ENCODE data around the gene ZNF268.

ZNF268 gene

DNA sequence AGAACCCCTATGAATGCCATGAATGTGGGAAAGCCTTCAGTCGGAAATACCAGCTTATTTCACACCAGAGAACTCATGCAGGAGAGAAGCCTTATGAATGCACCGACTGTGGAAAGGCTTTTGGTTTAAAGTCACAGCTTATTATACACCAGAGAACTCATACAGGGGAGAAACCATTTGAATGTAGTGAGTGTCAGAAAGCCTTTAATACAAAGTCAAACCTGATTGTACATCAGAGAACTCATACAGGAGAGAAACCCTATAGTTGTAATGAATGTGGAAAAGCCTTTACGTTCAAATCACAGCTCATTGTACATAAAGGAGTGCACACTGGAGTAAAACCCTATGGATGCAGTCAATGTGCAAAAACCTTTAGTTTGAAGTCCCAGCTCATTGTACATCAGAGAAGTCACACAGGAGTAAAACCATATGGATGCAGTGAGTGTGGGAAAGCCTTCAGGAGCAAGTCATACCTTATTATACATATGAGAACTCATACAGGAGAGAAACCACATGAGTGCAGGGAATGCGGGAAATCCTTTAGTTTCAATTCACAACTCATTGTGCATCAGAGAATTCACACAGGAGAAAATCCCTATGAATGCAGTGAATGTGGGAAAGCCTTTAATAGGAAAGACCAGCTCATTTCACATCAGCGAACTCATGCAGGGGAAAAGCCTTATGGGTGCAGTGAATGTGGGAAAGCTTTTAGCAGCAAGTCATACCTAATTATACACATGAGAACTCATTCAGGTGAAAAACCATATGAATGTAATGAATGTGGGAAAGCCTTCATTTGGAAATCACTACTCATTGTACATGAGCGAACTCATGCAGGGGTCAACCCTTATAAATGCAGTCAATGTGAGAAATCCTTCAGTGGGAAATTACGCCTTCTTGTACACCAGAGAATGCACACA is 22.3 kb downstream of the ZNF268 start:
- Histone ChIP-seq H4K12ac (ENCODE audit: low read depth, low read length) (no peak overlapping the region), H3K4me2 (ENCODE audit: low read length) (no peak overlapping the region), H3K14ac (ENCODE audit: low read length) (no peak overlapping the region), H3K79me1 (ENCODE audit: low read length) (no peaks in the 10 kb centered on the region), H4K91ac (ENCODE audit: low read depth, low read length) (no peak overlapping the region), H3K79me2 (ENCODE audit: control insufficient read depth, insufficient read depth, low read length, poor library complexity) (no peaks in the 10 kb centered on the region), H2BK120ac (ENCODE audit: insufficient read depth, low read length, poor library complexity) (no peak overlapping the region), H2AFZ (ENCODE audit: insufficient read depth, low read length, poor library complexity) (no peak overlapping the region), H2BK12ac (ENCODE audit: low read length) (no peak overlapping the region), H2BK5ac (ENCODE audit: low read depth, low read length, poor library complexity) (no peak overlapping the region), H3K4me1 (ENCODE audit: control insufficient read depth in 1 of 2, insufficient read depth in 2 of 2, low read length in 2 of 2) (no peaks in the 10 kb centered on the region), H3K9ac (ENCODE audit: low read length) (no peak overlapping the region), H3K36me3 (ENCODE audit: control insufficient read depth in 1 of 2, insufficient read depth in 2 of 2, low read length in 2 of 2) (peaks cover 0 to 13% of the 10 kb centered on the region in 2 experiments), H3K18ac (ENCODE audit: low read length) (no peak overlapping the region), H3K4me3 (ENCODE audit: low read depth, low read length) (no peak overlapping the region), H2AK5ac (ENCODE audit: low read length) (no peak overlapping the region), H3K23ac (ENCODE audit: low read length) (no peak overlapping the region), H3K27me3 (ENCODE audit: insufficient read depth, low read length) (no peaks in the 10 kb centered on the region), H3K9me3 (ENCODE audit: insufficient read depth, low read depth, low read length) (peaks cover 16% of the 10 kb centered on the region), H3K4ac (ENCODE audit: low read depth, low read length) (no peak overlapping the region), H3K27ac (ENCODE audit: low read depth, low read length) (no peak overlapping the region), H4K8ac (ENCODE audit: low read depth, low read length) (no peak overlapping the region)
- WGBS (ENCODE audit: extremely low coverage, insufficient coverage, insufficient read length), result no CpG with 5 or more reads among the region's 7 CpGs
- no peak for DNase-seq

DNA sequence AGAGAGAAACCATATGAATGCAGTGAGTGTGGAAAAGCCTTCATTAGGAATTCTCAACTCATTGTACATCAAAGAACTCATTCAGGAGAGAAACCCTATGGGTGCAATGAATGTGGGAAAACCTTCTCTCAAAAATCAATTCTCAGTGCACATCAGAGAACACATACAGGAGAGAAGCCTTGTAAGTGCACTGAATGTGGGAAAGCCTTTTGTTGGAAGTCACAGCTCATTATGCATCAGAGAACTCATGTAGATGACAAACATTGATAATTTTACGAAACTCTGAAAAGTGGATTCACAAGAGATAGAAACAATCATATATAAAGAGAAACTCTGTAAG is 22.9 kb downstream of the ZNF268 start:
- H3K4me3 ChIP-seq (ENCODE audit: low read depth, low read length), result no peak overlapping the region
- H2BK120ac ChIP-seq (ENCODE audit: insufficient read depth, low read length, poor library complexity), result no peak overlapping the region
- WGBS (ENCODE audit: extremely low coverage, insufficient coverage, insufficient read length), result no CpG with 5 or more reads among the region's 1 CpG
- no peak overlapping the region for H3K27ac ChIP-seq (ENCODE audit: low read depth, low read length)
- no peak overlapping the region for H3K4ac ChIP-seq (ENCODE audit: low read depth, low read length)
- H3K4me2 ChIP-seq (ENCODE audit: low read length), result no peak overlapping the region
- H2BK12ac ChIP-seq (ENCODE audit: low read length), result no peak overlapping the region
- H4K12ac ChIP-seq (ENCODE audit: low read depth, low read length), result no peak overlapping the region
- no peak overlapping the region for H4K91ac ChIP-seq (ENCODE audit: low read depth, low read length)
- H3K79me1 ChIP-seq (ENCODE audit: low read length), result no peaks in the 10 kb centered on the region
- H3K79me2 ChIP-seq (ENCODE audit: control insufficient read depth, insufficient read depth, low read length, poor library complexity), result no peaks in the 10 kb centered on the region
- no peak overlapping the region for H2BK5ac ChIP-seq (ENCODE audit: low read depth, low read length, poor library complexity)
- no peaks in the 10 kb centered on the region for H3K27me3 ChIP-seq (ENCODE audit: insufficient read depth, low read length)
- H3K4me1 ChIP-seq (ENCODE audit: control insufficient read depth in 1 of 2, insufficient read depth in 2 of 2, low read length in 2 of 2), result no peaks in the 10 kb centered on the region
- H3K14ac ChIP-seq (ENCODE audit: low read length), result no peak overlapping the region
- no peak overlapping the region for H2AFZ ChIP-seq (ENCODE audit: insufficient read depth, low read length, poor library complexity)
- no peak overlapping the region for H3K18ac ChIP-seq (ENCODE audit: low read length)
- H4K8ac ChIP-seq (ENCODE audit: low read depth, low read length), result no peak overlapping the region
- peaks cover 16% of the 10 kb centered on the region for H3K9me3 ChIP-seq (ENCODE audit: insufficient read depth, low read depth, low read length)
- peaks cover 0 to 13% of the 10 kb centered on the region in 2 experiments for H3K36me3 ChIP-seq (ENCODE audit: control insufficient read depth in 1 of 2, insufficient read depth in 2 of 2, low read length in 2 of 2)
- H2AK5ac ChIP-seq (ENCODE audit: low read length), result no peak overlapping the region
- H3K9ac ChIP-seq (ENCODE audit: low read length), result no peak overlapping the region
- H3K23ac ChIP-seq (ENCODE audit: low read length), result no peak overlapping the region
- DNase-seq, result no peak

DNA sequence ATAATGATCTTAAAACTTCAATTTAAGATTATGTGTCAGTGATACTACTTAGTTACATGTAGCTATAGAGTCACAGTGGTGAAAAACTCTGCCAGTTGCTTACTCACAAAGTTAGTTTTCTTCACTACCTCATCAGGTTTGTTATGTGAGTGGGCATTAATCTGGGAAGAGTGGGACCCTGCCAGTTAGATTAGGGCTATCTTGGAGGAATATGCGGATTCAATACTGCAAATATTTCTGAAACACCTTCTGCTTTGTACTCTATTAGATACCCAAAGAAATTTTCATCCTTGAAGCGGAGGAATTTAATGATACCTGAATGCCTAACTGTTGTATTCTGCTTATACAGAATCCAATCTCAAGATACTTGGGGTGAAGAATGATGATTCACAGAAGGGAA is 25.1 kb downstream of the ZNF268 start:
- no peak overlapping the region for H3K4me2 ChIP-seq (ENCODE audit: low read length)
- no peak overlapping the region for H3K27ac ChIP-seq (ENCODE audit: low read depth, low read length)
- no peak overlapping the region for H2BK120ac ChIP-seq (ENCODE audit: insufficient read depth, low read length, poor library complexity)
- no peak overlapping the region for H2BK12ac ChIP-seq (ENCODE audit: low read length)
- H4K12ac ChIP-seq (ENCODE audit: low read depth, low read length), result no peak overlapping the region
- no CpG with 5 or more reads among the region's 2 CpGs for WGBS (ENCODE audit: extremely low coverage, insufficient coverage, insufficient read length)
- no peak overlapping the region for H2AFZ ChIP-seq (ENCODE audit: insufficient read depth, low read length, poor library complexity)
- no peak overlapping the region for H3K14ac ChIP-seq (ENCODE audit: low read length)
- no peak overlapping the region for H3K18ac ChIP-seq (ENCODE audit: low read length)
- no peak overlapping the region for H4K91ac ChIP-seq (ENCODE audit: low read depth, low read length)
- H3K9ac ChIP-seq (ENCODE audit: low read length), result no peak overlapping the region
- no peaks in the 10 kb centered on the region for H3K79me1 ChIP-seq (ENCODE audit: low read length)
- H3K4me1 ChIP-seq (ENCODE audit: control insufficient read depth in 1 of 2, insufficient read depth in 2 of 2, low read length in 2 of 2), result no peaks in the 10 kb centered on the region
- H2AK5ac ChIP-seq (ENCODE audit: low read length), result no peak overlapping the region
- no peak overlapping the region for H3K4ac ChIP-seq (ENCODE audit: low read depth, low read length)
- no peak overlapping the region for H4K8ac ChIP-seq (ENCODE audit: low read depth, low read length)
- no peak overlapping the region for H2BK5ac ChIP-seq (ENCODE audit: low read depth, low read length, poor library complexity)
- H3K36me3 ChIP-seq (ENCODE audit: control insufficient read depth in 1 of 2, insufficient read depth in 2 of 2, low read length in 2 of 2), result peaks cover 0 to 13% of the 10 kb centered on the region in 2 experiments
- H3K27me3 ChIP-seq (ENCODE audit: insufficient read depth, low read length), result no peaks in the 10 kb centered on the region
- H3K79me2 ChIP-seq (ENCODE audit: control insufficient read depth, insufficient read depth, low read length, poor library complexity), result no peaks in the 10 kb centered on the region
- H3K9me3 ChIP-seq (ENCODE audit: insufficient read depth, low read depth, low read length), result peaks cover 29% of the 10 kb centered on the region
- H3K23ac ChIP-seq (ENCODE audit: low read length), result no peak overlapping the region
- H3K4me3 ChIP-seq (ENCODE audit: low read depth, low read length), result no peak overlapping the region
- DNase-seq, result no peak

- no peaks in the 10 kb centered on the region for H3K36me3 ChIP-seq (ENCODE audit: control insufficient read depth in 1 of 2, insufficient read depth in 2 of 2, low read length in 2 of 2)
These were observed 34.4 kb downstream of the ZNF268 start for GRCh38 chr12:133215724-133216123.

More at GRCh38 chr12:133215724-133216123, 34.4 kb downstream of the ZNF268 start:
- H2AK5ac ChIP-seq (ENCODE audit: low read length), result no peak overlapping the region
- no peak for DNase-seq
- no peak overlapping the region for H2BK120ac ChIP-seq (ENCODE audit: insufficient read depth, low read length, poor library complexity)
- H4K91ac ChIP-seq (ENCODE audit: low read depth, low read length), result no peak overlapping the region
- H3K27ac ChIP-seq (ENCODE audit: low read depth, low read length), result no peak overlapping the region
- H3K79me1 ChIP-seq (ENCODE audit: low read length), result no peaks in the 10 kb centered on the region
- no peak overlapping the region for H3K4me3 ChIP-seq (ENCODE audit: low read depth, low read length)
- no peaks in the 10 kb centered on the region for H3K4me1 ChIP-seq (ENCODE audit: control insufficient read depth in 1 of 2, insufficient read depth in 2 of 2, low read length in 2 of 2)
- no peak overlapping the region for H3K18ac ChIP-seq (ENCODE audit: low read length)
- no CpG with 5 or more reads among the region's 3 CpGs for WGBS (ENCODE audit: extremely low coverage, insufficient coverage, insufficient read length)
- H3K4me2 ChIP-seq (ENCODE audit: low read length), result no peak overlapping the region
- peaks cover 58% of the 10 kb centered on the region for H3K9me3 ChIP-seq (ENCODE audit: insufficient read depth, low read depth, low read length)
- H4K8ac ChIP-seq (ENCODE audit: low read depth, low read length), result no peak overlapping the region
- H4K12ac ChIP-seq (ENCODE audit: low read depth, low read length), result no peak overlapping the region
- no peak overlapping the region for H2BK12ac ChIP-seq (ENCODE audit: low read length)
- no peak overlapping the region for H3K4ac ChIP-seq (ENCODE audit: low read depth, low read length)
- H3K23ac ChIP-seq (ENCODE audit: low read length), result no peak overlapping the region
- no peaks in the 10 kb centered on the region for H3K79me2 ChIP-seq (ENCODE audit: control insufficient read depth, insufficient read depth, low read length, poor library complexity)
- no peaks in the 10 kb centered on the region for H3K27me3 ChIP-seq (ENCODE audit: insufficient read depth, low read length)
- no peak overlapping the region for H2BK5ac ChIP-seq (ENCODE audit: low read depth, low read length, poor library complexity)
- no peak overlapping the region for H2AFZ ChIP-seq (ENCODE audit: insufficient read depth, low read length, poor library complexity)
- no peak overlapping the region for H3K14ac ChIP-seq (ENCODE audit: low read length)
- no peak overlapping the region for H3K9ac ChIP-seq (ENCODE audit: low read length)
